ENCODE measurements around the gene SMAD5. TPM values are rescaled to one million over a fixed set of nuclear protein-coding genes. Genes with fewer than 3 reads are reported as not detected.

SMAD5 gene
- total RNA-seq, 4 donors from 2014 or later: 25.6 to 50.1 (median 32.0) TPM

DNA sequence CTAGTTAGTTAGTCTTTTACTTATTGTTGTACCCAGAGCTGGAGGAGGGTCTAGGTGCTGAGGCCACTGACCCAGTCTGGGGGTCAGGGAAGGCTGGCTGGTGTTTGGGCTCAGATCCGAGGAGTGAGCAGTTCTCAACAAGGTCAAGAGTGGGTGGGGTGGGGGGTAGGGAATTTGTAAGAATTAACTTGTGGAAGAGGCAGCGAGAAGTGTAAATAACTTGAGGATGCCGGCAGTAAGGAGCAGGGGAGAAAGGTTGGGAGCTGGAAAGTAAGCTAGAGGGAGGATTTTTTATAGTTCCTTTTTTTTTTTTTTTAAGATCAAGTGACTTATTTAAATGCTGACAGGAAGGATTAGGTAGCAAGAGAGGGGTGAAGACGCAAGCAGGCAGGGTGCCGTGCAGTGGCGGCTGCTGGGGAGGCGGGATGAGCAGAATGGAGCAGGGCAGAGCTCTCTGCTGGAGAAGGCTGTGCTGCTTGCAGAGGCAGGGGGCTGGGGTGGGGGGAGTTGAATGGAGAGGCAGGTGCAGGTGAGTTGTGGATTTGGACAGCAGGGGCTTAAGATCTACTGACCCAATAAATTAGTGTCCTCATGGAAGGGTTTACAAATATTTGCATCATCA lies 95.6 kb downstream of the SMAD5 start:
- in situ Hi-C loops (cut with MboI; ENCODE audit: low sequenced_read_pairs in 4 of 4) (no loop called here), intact Hi-C loops (cut with DNase I; ENCODE audit: low total_unique reads) (no loop called here)
- Histone ChIP-seq H3K9me3 (no peaks in the 10 kb centered on the region), H3K36me3 (no peaks in the 10 kb centered on the region), H3K4me3 (no peak overlapping the region), H3K27me3 (peaks cover 0 to 4% (median 0%) of the 10 kb centered on the region in 3 donors), H3K27ac (no peak overlapping the region), H3K4me1 (no peaks in the 10 kb centered on the region)
- ATAC-seq: no peak
- TF ChIP-seq POLR2A (IDR thresholded peaks at IDR 0.05): no peak
- TF ChIP-seq, protein P1, sequence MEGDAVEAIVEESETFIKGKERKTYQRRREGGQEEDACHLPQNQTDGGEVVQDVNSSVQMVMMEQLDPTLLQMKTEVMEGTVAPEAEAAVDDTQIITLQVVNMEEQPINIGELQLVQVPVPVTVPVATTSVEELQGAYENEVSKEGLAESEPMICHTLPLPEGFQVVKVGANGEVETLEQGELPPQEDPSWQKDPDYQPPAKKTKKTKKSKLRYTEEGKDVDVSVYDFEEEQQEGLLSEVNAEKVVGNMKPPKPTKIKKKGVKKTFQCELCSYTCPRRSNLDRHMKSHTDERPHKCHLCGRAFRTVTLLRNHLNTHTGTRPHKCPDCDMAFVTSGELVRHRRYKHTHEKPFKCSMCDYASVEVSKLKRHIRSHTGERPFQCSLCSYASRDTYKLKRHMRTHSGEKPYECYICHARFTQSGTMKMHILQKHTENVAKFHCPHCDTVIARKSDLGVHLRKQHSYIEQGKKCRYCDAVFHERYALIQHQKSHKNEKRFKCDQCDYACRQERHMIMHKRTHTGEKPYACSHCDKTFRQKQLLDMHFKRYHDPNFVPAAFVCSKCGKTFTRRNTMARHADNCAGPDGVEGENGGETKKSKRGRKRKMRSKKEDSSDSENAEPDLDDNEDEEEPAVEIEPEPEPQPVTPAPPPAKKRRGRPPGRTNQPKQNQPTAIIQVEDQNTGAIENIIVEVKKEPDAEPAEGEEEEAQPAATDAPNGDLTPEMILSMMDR (IDR thresholded peaks at IDR 0.05 in 4 of 5, conservative IDR thresholded peaks at IDR 0.05 in 1 of 5): no peak
- DNase-seq: no peak

GRCh38 chr5:136230176-136230575 lies 97.5 kb downstream of the SMAD5 start:
- Histone ChIP-seq H3K27me3 (peaks cover 0 to 4% (median 0%) of the 10 kb centered on the region in 3 donors), H3K36me3 (no peaks in the 10 kb centered on the region), H3K4me3 (no peak overlapping the region), H3K4me1 (no peaks in the 10 kb centered on the region), H3K9me3 (no peaks in the 10 kb centered on the region), H3K27ac (no peak overlapping the region)
- intact Hi-C loops (cut with DNase I; ENCODE audit: low total_unique reads) (no loop called here), in situ Hi-C loops (cut with MboI; ENCODE audit: low sequenced_read_pairs in 4 of 4) (no loop called here)
- ATAC-seq (no peak), DNase-seq (no peak)
- TF ChIP-seq, protein P1 (IDR thresholded peaks at IDR 0.05 in 4 of 5, conservative IDR thresholded peaks at IDR 0.05 in 1 of 5): no peak
- TF ChIP-seq POLR2A (IDR thresholded peaks at IDR 0.05): no peak

DNA sequence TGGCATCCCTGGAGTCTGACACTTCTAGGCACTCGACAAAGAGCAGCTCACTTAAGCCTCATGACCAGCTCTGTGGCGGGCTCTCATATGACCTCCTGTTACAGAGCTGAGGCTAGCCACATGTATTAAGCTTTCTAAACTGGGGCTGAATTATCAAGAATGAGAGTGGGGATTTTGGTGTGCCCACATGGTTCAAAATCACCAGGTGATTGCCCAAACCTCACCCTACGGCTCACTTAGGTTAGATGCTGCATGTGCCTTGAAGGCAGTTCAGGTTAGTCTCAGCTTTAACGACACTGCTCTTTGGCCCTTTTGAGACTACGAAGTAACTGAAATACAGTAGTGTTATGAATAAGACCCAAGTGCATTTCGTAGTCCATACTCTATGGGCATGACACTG lies 99.7 kb downstream of the SMAD5 start:
- DNase-seq (no peak), ATAC-seq (no peak)
- intact Hi-C loops (cut with DNase I; ENCODE audit: low total_unique reads) (no loop called here), in situ Hi-C loops (cut with MboI; ENCODE audit: low sequenced_read_pairs in 4 of 4) (no loop called here)
- H3K4me3 ChIP-seq: no peak overlapping the region
- H3K36me3 ChIP-seq: no peaks in the 10 kb centered on the region
- TF ChIP-seq, protein P1 (IDR thresholded peaks at IDR 0.05 in 4 of 5, conservative IDR thresholded peaks at IDR 0.05 in 1 of 5): no peak
- TF ChIP-seq POLR2A (IDR thresholded peaks at IDR 0.05): no peak
- no peak overlapping the region for H3K27ac ChIP-seq
- peaks cover 0 to 4% (median 0%) of the 10 kb centered on the region in 3 donors for H3K27me3 ChIP-seq
- H3K9me3 ChIP-seq: no peaks in the 10 kb centered on the region
- H3K4me1 ChIP-seq: no peaks in the 10 kb centered on the region

Other genes starting within 250 kb of the SMAD5 start
- not detected for gene IL9, start 237.0 kb upstream of the SMAD5 start, total RNA-seq
- not detected for gene LECT2, start 177.9 kb upstream of the SMAD5 start, total RNA-seq
- 10 to 100 TPM; 38.4 to 48.0 (median 40.0) TPM for gene TGFBI, start 103.9 kb upstream of the SMAD5 start, total RNA-seq
- under 1 TPM in 1 of 4 donors, not detected in 3; 0.27 TPM for gene SMIM32, start 60.3 kb downstream of the SMAD5 start, total RNA-seq
- not detected for gene TRPC7, start 232.7 kb downstream of the SMAD5 start, total RNA-seq